ENCODE data around the gene EDARADD. TPM values are rescaled to one million over a fixed set of nuclear protein-coding genes. Genes with fewer than 3 reads are reported as not detected.

Gene EDARADD
- total RNA-seq, 4 donors from 2014 or later = 0.27 to 1.7 (median 0.31) TPM; not detected in 1

- no peaks in the 10 kb centered on the region for H3K27me3 ChIP-seq
Measured at GRCh38 chr1:236377832-236378535, 16.1 kb upstream of the EDARADD start.

GRCh38 chr1:236381565-236382158 is 12.4 kb upstream of the EDARADD start:
- no peaks in the 10 kb centered on the region for H3K9me3 ChIP-seq
- no peak overlapping the region for H3K4me3 ChIP-seq
- TF ChIP-seq POLR2A (IDR thresholded peaks at IDR 0.05) = no peak
- no peak for TF ChIP-seq CTCF (IDR thresholded peaks at IDR 0.05)
- H3K36me3 ChIP-seq = no peaks in the 10 kb centered on the region
- no peak overlapping the region for H3K27ac ChIP-seq
- no peaks in the 10 kb centered on the region for H3K4me1 ChIP-seq
- ATAC-seq = no peak
- H3K27me3 ChIP-seq = no peaks in the 10 kb centered on the region

More at GRCh38 chr1:236377832-236378535, 16.1 kb upstream of the EDARADD start:
- Histone ChIP-seq H3K27ac (no peak overlapping the region), H3K4me3 (no peak overlapping the region), H3K36me3 (no peaks in the 10 kb centered on the region), H3K4me1 (no peaks in the 10 kb centered on the region), H3K9me3 (peaks cover 0 to 4% (median 0%) of the 10 kb centered on the region in 3 donors)
- WGBS, 2 donors (ENCODE audit: low coverage in 1 of 2) = 80 to 88% methylated on average over 1 of the region's 2 CpGs
- ATAC-seq = no peak
- TF ChIP-seq CTCF (IDR thresholded peaks at IDR 0.05) (no peak), EP300 (IDR thresholded peaks at IDR 0.05) (no peak), POLR2A (IDR thresholded peaks at IDR 0.05) (no peak), POLR2AphosphoS5 (IDR thresholded peaks at IDR 0.05) (no peak)

- no peak overlapping the region for H3K4me3 ChIP-seq
- H3K27ac ChIP-seq = no peak overlapping the region
- no peak for ATAC-seq
- WGBS, 2 donors (ENCODE audit: low coverage in 1 of 2) = 79 to 89% methylated on average over 2 of the region's 2 CpGs
- no peak for TF ChIP-seq POLR2A (IDR thresholded peaks at IDR 0.05)
- TF ChIP-seq POLR2AphosphoS5 (IDR thresholded peaks at IDR 0.05) = no peak
- TF ChIP-seq EP300 (IDR thresholded peaks at IDR 0.05) = no peak
- no peak for TF ChIP-seq CTCF (IDR thresholded peaks at IDR 0.05)
- no peaks in the 10 kb centered on the region for H3K4me1 ChIP-seq
- no peaks in the 10 kb centered on the region for H3K9me3 ChIP-seq
- H3K27me3 ChIP-seq = peaks cover 11% of the 10 kb centered on the region
- no peaks in the 10 kb centered on the region for H3K36me3 ChIP-seq
Measured at GRCh38 chr1:236388332-236388731, 5.8 kb upstream of the EDARADD start.

DNA sequence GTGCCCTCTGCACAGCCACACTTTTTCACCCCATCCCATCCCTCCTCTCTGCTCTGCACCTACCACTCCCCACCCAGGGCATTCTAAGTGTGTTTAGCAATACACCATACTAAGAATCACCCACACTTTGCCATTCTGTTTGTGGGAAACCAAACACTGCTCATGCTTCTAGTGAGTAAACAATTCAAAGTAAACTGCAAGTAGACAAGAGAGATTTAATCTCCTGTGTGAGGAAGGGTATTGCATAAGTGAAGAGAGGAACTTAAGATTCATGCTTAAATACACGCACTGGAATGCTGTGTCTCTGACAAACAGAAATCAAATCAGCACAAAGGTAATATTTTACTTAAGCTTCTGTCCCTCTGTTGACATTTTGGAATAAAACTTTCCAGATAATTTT is 4.8 kb upstream of the EDARADD start:
- H3K4me1 ChIP-seq = no peaks in the 10 kb centered on the region
- TF ChIP-seq EP300 (IDR thresholded peaks at IDR 0.05) (no peak), POLR2AphosphoS5 (IDR thresholded peaks at IDR 0.05) (no peak), CTCF (IDR thresholded peaks at IDR 0.05) (no peak), POLR2A (IDR thresholded peaks at IDR 0.05) (no peak)
- H3K9me3 ChIP-seq = no peaks in the 10 kb centered on the region
- no peak overlapping the region for H3K27ac ChIP-seq
- 54 to 63% methylated on average over 1 of the region's 1 CpG for WGBS, 2 donors (ENCODE audit: low coverage in 1 of 2)
- H3K36me3 ChIP-seq = no peaks in the 10 kb centered on the region
- H3K4me3 ChIP-seq = no peak overlapping the region
- ATAC-seq = no peak
- H3K27me3 ChIP-seq = peaks cover 21% of the 10 kb centered on the region

- H3K4me1 ChIP-seq = peaks cover 0 to 14% (median 10%) of the 10 kb centered on the region in 3 donors
- no peaks in the 10 kb centered on the region for H3K36me3 ChIP-seq
- 74 to 100% methylated on average over 1 to 2 of the region's 5 CpGs for WGBS, 2 donors (ENCODE audit: low coverage in 1 of 2)
- H3K27ac ChIP-seq = no peak overlapping the region
- H3K9me3 ChIP-seq = no peaks in the 10 kb centered on the region
- H3K27me3 ChIP-seq = peaks cover 38% of the 10 kb centered on the region
- TF ChIP-seq EP300 (IDR thresholded peaks at IDR 0.05) (no peak), CTCF (IDR thresholded peaks at IDR 0.05) (no peak), POLR2A (IDR thresholded peaks at IDR 0.05) (no peak)
- no peak for ATAC-seq
- H3K4me3 ChIP-seq = no peak overlapping the region
Measured at GRCh38 chr1:236391008-236391407, 3.1 kb upstream of the EDARADD start.

Data from gastroesophageal sphincter (tissue), 4 donors.